ACC112 (cell line): ENCODE data around the gene IER5.
A peak's percentile ranks its signal among the peaks of the same experiment; 100 is the strongest.
"Not testable (repeated sequence)": the region's sequence is repeated elsewhere in the genome, so short reads cannot be mapped to it uniquely, and the experiment has no call there.

Experiments
- H2AFZ ChIP-seq: fragments of 200-600 bp; sonication (generic); one replicate; pipeline ENCODE4 v1.6.0; 2017; ENCODE audit warnings: antibody characterized with exemption, low read length; ENCODE audit not compliant: unreplicated experiment
- H3K27ac ChIP-seq: fragments of 200-600 bp; sonication (generic); 2 replicates; pipeline ENCODE4 v1.5.1; 2014; ENCODE audit warnings: low read depth, mild to moderate bottlenecking, antibody characterized with exemption, low read length, moderate library complexity
- H3K27me3 ChIP-seq: fragments of 200-600 bp; sonication (generic); 2 replicates; pipeline ENCODE4 v1.6.1; 2014; ENCODE audit warnings: mild to moderate bottlenecking, antibody characterized with exemption, low read length, moderate library complexity, mixed read lengths; ENCODE audit not compliant: insufficient read depth
- H3K36me3 ChIP-seq: fragments of 200-600 bp; sonication (generic); 2 replicates; pipeline ENCODE4 v1.6.1; 2016; ENCODE audit warnings: mild to moderate bottlenecking, antibody characterized with exemption, low read length, moderate library complexity, mixed read lengths; ENCODE audit not compliant: insufficient read depth
- H3K4me1 ChIP-seq: fragments of 200-600 bp; sonication (generic); one replicate; pipeline ENCODE4 v1.6.1; 2016; ENCODE audit warnings: low read length, mixed read lengths; ENCODE audit not compliant: insufficient read depth, unreplicated experiment, control insufficient read depth
- H3K4me3 ChIP-seq: fragments of 200-600 bp; sonication (generic); 2 replicates; pipeline ENCODE4 v1.5.1; 2014; ENCODE audit warnings: mild to moderate bottlenecking, low read depth, low read length
- H3K79me2 ChIP-seq: fragments of 200-600 bp; sonication (generic); one replicate; pipeline ENCODE4 v1.6.0; 2016; ENCODE audit warnings: low read length; ENCODE audit not compliant: control insufficient read depth, unreplicated experiment, insufficient read depth

IER5 gene

GRCh38 chr1:181088079-181089016 lies at the start of gene IER5:
Gene IER5, plus strand, starts transcription at chr1:181088700. Its CDS starts 203 bp downstream, at chr1:181088903.
- H2AFZ ChIP-seq, result peak within 1 kb of the TSS; percentile 46
- H3K27me3 ChIP-seq, result no peaks in the 10 kb centered on the region
- H3K79me2 ChIP-seq, result peaks cover 56% of the 10 kb centered on the region
- H3K27ac ChIP-seq, result peak within 1 kb of the TSS; percentile 81
- H3K36me3 ChIP-seq, result peaks cover 30% of the 10 kb centered on the region
- H3K4me1 ChIP-seq, result peaks cover 36% of the 10 kb centered on the region
- H3K4me3 ChIP-seq, result peak within 1 kb of the TSS; percentile 98

- Histone ChIP-seq H3K79me2 (no peaks in the 10 kb centered on the region), H3K4me3 (no peak overlapping the region), H3K27me3 (no peaks in the 10 kb centered on the region), H3K27ac (no peak overlapping the region), H3K4me1 (peaks cover 12% of the 10 kb centered on the region), H3K36me3 (no peaks in the 10 kb centered on the region), H2AFZ (no peak overlapping the region)
These were observed 48.1 kb upstream of the IER5 start for GRCh38 chr1:181040284-181040865.

- Histone ChIP-seq H3K27me3 (no peaks in the 10 kb centered on the region), H3K36me3 (no peaks in the 10 kb centered on the region), H3K4me3 (no peak overlapping the region), H3K79me2 (no peaks in the 10 kb centered on the region), H2AFZ (no peak overlapping the region), H3K4me1 (peaks cover 4% of the 10 kb centered on the region), H3K27ac (no peak overlapping the region)
These were observed 45.2 kb upstream of the IER5 start for GRCh38 chr1:181043025-181043888.

GRCh38 chr1:181044449-181044966 lies 44.0 kb upstream of the IER5 start:
- H3K4me1 ChIP-seq, result peaks cover 4% of the 10 kb centered on the region
- no peak overlapping the region for H3K27ac ChIP-seq
- no peak overlapping the region for H2AFZ ChIP-seq
- no peak overlapping the region for H3K4me3 ChIP-seq
- H3K36me3 ChIP-seq, result no peaks in the 10 kb centered on the region
- no peaks in the 10 kb centered on the region for H3K27me3 ChIP-seq
- H3K79me2 ChIP-seq, result no peaks in the 10 kb centered on the region

GRCh38 chr1:181045946-181046345 lies 42.6 kb upstream of the IER5 start:
- not testable (repeated sequence) for H3K27ac ChIP-seq, H3K36me3 ChIP-seq, H3K27me3 ChIP-seq, H3K79me2 ChIP-seq, H3K4me3 ChIP-seq, H2AFZ ChIP-seq, H3K4me1 ChIP-seq

GRCh38 chr1:181049378-181049777 lies 39.1 kb upstream of the IER5 start:
- Histone ChIP-seq H3K36me3 (no peaks in the 10 kb centered on the region), H3K4me3 (no peak overlapping the region), H3K27ac (no peak overlapping the region), H2AFZ (no peak overlapping the region), H3K4me1 (no peaks in the 10 kb centered on the region), H3K27me3 (no peaks in the 10 kb centered on the region), H3K79me2 (no peaks in the 10 kb centered on the region)

GRCh38 chr1:181050922-181051321 lies 37.6 kb upstream of the IER5 start:
- no peaks in the 10 kb centered on the region for H3K27me3 ChIP-seq
- no peaks in the 10 kb centered on the region for H3K79me2 ChIP-seq
- no peak overlapping the region for H2AFZ ChIP-seq
- H3K4me1 ChIP-seq, result no peaks in the 10 kb centered on the region
- no peak overlapping the region for H3K27ac ChIP-seq
- no peaks in the 10 kb centered on the region for H3K36me3 ChIP-seq
- H3K4me3 ChIP-seq, result no peak overlapping the region

GRCh38 chr1:181056560-181056959 lies 31.9 kb upstream of the IER5 start:
- H3K4me1 ChIP-seq, result no peaks in the 10 kb centered on the region
- H3K36me3 ChIP-seq, result no peaks in the 10 kb centered on the region
- no peak overlapping the region for H3K4me3 ChIP-seq
- H3K79me2 ChIP-seq, result no peaks in the 10 kb centered on the region
- no peaks in the 10 kb centered on the region for H3K27me3 ChIP-seq
- no peak overlapping the region for H2AFZ ChIP-seq
- H3K27ac ChIP-seq, result no peak overlapping the region

GRCh38 chr1:181057079-181057478 lies 31.4 kb upstream of the IER5 start:
- no peaks in the 10 kb centered on the region for H3K4me1 ChIP-seq
- H2AFZ ChIP-seq, result no peak overlapping the region
- no peaks in the 10 kb centered on the region for H3K36me3 ChIP-seq
- no peaks in the 10 kb centered on the region for H3K27me3 ChIP-seq
- H3K79me2 ChIP-seq, result no peaks in the 10 kb centered on the region
- H3K4me3 ChIP-seq, result no peak overlapping the region
- H3K27ac ChIP-seq, result no peak overlapping the region

- H2AFZ ChIP-seq, result no peak overlapping the region
- peaks cover 4% of the 10 kb centered on the region for H3K4me1 ChIP-seq
- H3K27me3 ChIP-seq, result no peaks in the 10 kb centered on the region
- H3K27ac ChIP-seq, result no peak overlapping the region
- H3K4me3 ChIP-seq, result no peak overlapping the region
- H3K36me3 ChIP-seq, result no peaks in the 10 kb centered on the region
- no peaks in the 10 kb centered on the region for H3K79me2 ChIP-seq
These were observed 29.1 kb upstream of the IER5 start for GRCh38 chr1:181059435-181059834.
